Hematopoietic multipotent progenitor cell treated with erythropoietin and hydrocortisone succinate and interleukin-3 and kit ligand, for 15 days (in vitro differentiated cells): ENCODE data around the gene WDSUB1.

Source experiments
- DNase-seq: peaks from one replicate; pipeline ENCODE4 v3.0.0-alpha.2; 2015; ENCODE audit warnings: low spot score

Gene WDSUB1

DNA sequence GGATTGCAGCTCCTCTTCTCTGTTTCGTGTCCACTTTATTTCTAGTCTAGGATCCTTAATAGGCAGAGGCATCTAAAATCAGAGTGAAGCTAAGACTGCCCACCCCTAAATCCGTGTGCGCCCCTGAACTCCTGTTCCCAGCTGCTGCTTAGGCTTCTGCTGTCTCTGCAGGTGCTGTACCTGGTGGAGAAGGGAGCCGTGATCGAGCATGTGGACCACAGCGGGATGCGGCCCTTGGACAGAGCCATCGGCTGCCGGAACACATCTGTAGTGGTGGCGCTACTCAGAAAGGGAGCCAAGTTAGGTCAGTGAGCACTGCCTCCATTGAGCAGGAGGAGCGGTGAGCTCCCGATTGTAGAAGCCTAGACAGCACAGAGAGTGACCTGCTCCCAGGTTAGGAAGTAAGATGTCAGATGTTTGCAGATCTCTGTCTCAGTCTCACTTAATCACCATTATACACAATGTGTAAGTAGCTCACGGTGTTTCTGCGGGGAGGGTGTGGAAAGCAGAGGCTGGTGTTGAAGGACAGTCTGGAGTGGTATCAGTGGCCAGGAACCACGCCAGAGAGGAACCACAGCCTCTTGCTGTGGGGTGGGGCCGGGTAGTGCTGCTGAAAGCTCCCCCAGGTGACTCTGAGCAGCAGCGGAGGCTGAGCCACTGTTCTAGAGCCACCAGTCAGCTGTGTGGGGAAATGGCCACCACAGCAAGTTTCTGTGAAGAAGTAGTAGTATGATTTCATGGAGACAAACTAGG is 62.3 kb downstream of the WDSUB1 start:
- no peak for DNase-seq

DNA sequence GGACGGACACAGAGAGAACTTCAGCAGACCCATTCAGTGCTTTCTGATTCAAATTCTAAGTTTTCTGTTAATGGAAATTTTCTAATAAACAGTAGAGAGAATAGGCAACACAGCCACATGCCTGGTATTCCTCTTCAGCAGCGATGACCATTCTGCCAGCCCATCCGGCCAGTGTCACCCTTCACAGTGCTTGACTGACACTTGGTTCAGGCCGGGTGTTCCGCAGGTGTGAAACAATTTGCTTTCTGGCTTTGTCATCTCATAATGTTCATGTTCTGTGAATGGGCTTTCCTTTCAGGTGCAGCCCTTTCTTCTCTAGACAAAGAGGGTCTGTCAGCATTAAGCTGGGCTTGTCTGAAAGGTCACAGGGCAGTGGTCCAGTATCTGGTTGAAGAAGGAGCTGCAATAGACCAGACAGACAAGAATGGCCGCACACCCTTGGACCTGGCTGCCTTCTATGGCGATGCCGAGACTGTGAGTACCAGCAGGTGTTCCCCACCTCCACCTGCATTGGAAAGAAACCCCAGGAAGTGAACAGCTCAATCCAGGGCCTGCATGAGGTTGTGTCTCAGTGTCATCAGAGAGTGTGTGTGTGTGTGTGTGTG is 67.0 kb downstream of the WDSUB1 start:
- no peak for DNase-seq

DNA sequence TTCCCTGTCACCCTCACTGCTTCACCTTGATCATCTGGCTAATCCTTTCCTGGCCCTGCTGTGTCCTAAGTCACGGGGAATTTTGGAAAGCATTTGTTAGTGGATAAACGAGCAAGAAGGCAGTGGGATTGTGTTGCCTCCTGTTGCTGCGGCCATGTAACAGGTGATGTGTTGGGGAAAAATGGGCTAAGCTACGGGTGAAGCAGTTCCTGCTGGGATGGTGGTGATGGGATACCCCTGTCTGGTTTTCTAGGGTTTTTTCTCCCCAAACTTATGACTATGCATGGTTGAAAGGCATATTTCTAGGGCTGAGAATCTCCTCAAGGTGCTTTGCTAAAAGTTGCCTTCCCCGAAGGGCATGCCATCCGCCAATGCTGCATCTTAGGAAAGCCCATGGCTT is 68.1 kb downstream of the WDSUB1 start:
- no peak for DNase-seq

DNA sequence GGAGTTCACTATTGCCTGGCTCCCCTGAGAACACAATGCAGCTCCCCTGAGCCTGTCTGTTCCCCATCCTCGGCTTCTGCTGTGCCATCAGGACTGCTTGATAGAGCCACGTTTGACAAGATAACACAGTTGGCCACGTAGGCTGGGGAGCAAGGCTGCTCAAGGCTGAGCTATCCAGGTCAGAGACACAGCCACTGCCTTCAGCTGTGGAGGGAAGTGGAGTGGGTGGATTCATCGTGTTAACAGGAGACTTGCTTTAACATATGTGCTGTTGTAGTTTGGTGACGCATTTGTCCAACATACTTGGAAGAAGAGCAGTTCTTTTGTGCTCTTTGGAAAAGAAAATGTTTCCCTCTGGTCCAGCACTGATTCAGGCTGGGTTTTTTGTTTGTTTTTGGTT is 68.8 kb downstream of the WDSUB1 start:
- no peak for DNase-seq

DNA sequence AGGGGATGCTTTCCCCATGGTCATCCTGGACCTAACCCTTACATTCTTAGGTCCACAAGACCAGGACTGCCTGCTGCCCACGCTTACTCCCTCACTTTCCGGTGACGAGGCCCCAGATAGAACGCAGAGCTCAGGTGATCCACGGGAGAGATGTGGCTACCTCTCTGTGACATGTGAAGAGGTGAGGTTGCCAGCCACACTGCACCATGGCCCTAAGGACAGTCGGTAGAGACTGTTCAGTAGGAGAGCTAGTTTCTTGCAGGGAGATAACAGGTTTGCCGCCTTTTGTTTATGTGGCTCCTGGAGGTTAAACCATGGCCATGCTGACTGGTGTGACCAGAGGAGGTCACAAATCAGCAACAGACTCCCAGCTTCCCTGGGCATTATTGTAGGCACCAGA is 71.4 kb downstream of the WDSUB1 start:
- no peak for DNase-seq

DNA sequence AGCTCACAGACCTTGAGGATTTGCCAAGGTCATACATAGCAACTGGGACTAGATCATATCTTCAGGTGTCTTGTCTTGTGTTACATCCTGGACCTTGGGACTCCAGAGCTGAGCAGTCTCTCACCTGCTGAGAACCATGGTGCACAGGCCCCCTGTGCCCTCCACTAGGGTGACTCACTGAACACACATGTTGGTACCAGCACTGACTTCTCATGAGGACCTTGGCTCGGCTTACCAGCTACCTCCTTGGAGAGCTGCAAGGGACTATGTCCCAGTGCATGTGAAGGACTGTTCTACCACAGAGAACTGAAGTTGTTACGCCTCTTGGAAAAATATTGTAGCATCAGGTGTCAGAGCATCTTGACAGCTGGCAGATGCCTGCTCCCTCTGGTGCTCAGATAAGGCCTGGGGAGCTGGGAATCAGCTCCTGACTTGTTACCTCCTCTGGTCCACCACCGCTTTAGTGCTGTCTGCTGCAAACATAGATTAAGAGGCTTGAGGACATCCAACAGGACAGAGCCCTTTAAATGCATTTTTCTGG is 72.1 kb downstream of the WDSUB1 start:
- no peak for DNase-seq

DNA sequence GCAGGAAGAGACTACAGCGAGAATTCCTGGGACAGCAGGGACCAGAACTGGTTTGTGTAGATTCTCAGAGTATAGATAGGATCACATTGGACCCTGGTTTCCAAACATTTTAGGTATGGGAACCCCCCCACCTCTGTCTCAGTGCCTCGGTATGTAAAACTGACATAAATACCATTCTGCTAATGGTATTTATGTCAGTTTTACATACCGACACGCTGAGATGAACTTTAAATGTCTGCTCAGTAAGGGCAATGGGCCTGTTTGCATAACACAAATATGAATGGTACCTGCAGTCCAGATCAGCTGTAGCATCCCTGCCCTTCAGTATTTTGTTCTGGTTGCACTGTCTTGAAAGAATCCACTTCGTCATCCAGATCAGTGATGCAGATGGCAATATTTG is 73.2 kb downstream of the WDSUB1 start:
- DNase-seq, result no peak

DNA sequence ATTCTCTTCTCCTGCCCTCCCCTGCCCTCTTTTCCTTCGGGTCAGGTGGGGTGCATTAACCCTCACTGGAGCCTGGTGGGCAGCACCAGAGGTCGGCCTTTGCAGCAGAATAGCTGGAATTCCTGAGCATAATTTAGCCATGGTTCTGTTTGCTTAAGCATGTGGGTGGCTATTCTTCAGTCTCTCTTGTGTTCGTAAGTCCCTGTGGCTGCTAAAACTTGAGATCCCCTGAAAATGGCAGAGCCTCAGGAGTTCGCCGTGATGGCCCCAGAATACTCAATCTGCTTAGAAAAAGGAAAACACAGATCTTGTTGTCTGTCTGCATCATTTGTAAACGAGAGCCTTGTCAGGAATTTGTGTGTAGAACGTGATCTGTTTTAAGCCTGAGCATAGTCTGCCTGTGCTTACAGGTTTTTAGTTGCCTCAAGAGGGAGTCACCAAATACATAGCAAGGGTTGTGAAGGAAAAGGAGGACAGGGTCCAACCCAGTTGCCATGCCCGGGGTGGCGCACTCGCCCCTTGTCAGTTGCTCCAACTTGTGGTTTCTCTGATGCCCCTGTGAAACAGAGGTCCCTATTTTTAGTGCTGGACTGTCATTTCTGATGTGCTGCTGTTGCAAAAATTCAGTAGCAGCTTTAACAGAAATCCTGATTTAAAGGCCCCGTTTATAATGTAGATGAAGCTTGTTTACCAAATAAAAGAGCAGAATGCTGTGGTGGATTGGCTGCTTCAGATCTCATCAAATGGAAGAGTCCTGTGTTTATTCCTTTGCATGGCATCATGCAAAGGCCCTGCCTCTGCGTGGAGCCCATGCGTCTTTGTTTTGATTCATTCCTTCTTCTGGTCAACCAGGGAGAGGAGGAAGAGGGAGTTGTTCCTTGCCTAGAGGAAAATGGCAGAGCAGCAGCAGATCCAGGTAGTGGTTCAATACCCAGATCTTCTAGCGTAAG is 74.8 kb downstream of the WDSUB1 start:
- no peak for DNase-seq

DNA sequence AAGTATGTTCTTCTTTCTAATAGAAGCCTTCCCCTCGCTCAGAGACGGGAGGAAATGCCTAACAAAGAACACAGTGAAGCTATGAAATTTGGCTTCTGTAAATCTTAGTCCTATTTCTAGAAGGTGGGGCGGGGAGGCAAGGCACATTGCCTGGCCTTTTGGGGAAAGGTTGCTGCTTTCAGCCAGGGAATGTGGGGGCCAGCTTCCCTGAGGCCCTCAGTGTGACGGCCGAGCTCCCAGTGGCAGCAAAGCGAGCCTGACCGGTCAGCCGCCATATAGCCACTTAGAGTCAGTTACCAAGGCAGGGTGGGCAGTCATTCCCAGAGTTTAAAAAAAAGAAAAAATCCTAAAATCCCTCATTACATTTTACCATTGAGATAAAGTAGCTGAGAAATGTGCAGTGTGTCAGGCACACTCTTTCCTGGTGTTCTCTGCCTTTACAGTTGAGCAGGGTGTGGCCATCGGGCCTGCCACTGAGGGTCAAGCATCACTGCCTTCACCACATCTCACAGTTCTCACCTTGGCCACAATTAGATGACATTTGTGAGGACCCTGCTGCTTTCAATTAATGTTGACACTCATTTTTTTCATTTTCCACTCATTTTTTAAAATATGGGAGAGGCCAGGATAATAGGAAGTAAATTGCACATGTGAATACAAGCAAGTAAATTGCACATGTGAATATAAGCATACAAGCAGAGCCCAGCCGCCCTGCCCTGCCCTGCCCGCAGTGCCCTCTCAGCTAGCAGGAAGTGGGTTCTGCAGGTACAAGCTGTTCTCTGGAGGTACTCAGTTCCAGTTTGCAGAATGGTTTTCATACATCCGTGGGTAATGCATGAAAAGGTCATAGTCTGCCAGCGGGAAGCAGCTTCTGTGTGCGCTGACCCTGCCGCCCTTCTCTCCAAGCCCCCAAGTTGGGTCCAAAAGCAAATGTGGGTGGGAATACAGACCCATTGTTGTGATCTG is 76.9 kb downstream of the WDSUB1 start:
- no peak for DNase-seq

DNA sequence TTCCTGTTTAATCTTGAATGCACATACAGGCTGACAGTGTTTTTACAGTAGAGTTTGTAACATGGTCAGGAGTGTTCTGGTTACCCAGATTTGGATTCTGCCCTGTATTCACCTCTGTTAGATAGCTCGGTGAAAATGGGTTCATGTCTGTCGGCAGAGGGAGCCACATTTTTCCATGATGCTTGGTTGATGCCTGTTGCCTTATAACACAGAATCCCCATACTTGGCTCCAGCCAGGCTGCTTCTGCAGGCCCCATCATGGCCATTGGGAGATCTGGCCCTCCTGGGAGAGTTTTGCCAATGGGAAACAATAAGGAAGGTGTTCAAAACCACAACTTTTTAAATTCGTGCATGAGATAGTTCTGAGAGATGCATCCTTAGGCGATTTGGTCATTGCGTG is 78.1 kb downstream of the WDSUB1 start:
- DNase-seq, result no peak

DNA sequence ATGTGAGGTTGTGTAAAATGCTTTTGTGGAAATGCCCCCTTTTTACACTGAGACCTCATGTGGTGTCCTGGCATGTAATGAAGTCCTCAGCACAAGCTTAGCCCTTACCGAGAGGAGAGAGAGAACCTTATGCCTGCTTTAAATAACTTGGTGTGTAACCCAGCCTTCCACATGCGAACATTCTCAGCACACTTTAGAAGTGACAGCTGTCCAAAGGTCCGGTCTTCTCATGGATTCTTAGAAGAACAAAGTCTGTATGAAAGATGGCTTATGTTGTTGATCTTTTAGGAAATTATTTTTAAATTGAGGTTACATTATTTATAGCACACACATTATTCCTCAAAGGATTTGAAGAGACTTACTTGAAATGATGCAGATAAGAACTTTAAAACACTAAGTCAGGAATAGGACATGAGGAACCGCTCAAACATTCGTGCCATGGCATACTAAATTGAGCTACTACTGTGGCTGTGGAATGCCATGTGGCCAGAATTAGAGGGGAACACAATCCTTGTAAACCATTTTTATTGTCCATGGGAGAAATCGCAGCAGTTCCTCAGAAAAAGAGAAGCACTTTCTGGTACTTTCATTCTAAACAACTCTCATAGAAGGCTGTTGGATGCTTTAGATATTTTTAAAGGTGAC is 79.6 kb downstream of the WDSUB1 start:
- no peak for DNase-seq

DNA sequence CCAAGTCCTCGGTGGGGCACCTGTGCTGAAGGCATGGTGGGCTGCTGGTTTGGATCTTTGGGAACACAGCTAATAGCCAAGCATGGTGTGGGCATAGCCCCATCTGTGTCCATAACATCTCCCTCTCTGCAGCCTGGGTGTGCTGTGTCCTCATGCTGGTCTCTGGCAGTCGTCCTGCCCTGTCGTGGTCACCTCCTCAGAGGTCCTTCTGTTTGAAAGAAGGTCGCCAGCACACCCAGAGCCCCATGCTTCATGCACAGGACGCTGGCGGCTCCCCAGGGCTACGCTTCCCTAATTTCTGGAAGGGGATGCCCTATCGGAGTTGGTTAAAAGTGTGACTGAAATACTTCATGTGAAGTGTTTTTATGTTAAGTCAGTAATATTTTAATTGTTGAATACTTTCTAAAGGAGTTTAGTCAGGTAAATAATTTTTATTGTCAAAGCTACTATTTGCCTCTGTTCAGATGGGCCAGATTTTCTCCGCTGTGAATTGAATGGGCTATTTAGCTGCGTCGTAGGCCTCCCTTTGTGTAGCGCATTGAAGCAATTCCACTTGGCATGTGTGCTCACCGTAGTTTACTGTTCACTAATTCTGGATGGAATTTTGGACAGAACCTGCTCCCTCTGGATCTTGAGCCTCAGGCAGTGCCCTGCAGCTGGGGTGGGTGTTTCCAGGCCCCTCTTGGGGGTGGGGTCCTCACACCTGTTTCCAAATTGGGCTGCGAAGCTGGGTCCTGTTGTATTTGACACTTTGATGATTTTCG is 81.9 kb downstream of the WDSUB1 start:
- DNase-seq, result no peak

DNA sequence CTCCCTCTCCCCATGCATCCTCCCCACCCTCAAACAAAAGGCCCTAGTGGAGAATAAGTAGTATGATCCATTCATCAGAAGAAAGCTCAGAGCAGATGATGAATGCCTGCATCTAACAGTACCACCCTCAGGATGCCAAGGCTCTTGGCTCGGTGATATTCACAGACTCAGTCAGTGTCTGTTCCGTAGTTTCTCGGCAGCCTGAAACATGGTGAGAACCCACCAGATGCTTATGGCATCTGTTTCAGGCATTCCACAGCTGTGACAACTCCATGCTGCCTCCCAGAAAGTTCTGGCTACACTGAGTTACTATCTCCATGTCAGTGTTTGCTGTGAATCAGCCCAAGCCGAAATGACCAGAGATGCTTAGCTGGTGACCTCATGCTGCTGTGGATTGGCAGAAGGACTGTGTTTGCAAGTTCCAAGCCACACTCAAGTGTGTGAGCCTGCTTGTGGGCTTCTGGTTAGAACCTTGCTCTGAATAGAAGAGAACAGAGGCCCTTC is 83.9 kb downstream of the WDSUB1 start:
- no peak for DNase-seq

DNA sequence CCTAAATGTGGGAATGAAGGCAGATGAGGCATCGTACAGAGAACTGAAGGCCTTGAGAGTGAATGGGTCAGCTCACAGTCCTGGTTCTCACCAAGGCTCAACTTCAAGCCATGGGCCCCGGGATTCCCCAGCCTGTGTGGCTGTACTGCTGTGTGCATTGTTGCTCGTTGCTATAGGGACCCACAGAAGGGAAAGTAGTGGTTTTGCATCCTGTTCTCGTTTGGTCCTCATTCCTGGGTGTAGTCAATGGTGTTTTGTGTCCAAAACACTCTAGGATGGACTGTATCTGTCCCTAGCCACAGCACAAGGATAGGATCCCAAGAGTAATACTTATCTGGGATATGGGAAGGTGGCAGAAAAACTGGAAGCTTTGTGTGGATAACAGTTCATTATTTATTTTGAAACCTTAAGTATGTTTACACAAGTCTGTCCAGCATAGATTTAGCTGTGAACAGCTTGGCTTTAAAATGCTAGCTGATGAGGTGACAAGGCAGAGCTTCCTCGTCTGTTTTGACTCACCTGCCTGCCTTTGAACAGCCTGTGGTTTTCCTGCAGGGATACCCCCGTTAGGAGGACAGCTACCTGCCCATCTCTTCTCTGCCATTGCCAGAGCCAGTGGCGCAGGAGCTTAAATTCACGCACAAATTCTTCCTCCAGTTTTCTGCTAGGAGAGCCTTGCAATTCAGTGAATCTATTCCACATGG is 85.0 kb downstream of the WDSUB1 start:
- no peak for DNase-seq

DNA sequence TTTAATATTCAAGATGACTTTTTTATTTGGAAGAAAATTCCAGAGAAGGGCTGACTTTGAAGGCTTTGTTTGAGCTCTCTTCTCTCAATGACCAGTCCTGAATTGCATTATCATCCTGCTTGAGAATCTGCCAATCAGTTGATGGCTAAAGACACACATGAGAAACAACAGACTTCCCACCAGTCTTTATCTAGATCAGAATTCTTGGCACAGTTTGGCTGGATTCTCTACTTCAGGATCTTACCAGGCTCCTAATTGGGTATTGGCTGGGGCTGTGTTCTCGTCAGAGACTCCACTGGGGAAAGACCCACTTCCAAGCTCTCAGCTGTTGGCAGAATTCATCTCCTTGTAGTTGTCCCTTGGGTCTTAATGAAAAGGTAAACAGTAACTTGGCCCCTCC is 86.0 kb downstream of the WDSUB1 start:
- no peak for DNase-seq

DNA sequence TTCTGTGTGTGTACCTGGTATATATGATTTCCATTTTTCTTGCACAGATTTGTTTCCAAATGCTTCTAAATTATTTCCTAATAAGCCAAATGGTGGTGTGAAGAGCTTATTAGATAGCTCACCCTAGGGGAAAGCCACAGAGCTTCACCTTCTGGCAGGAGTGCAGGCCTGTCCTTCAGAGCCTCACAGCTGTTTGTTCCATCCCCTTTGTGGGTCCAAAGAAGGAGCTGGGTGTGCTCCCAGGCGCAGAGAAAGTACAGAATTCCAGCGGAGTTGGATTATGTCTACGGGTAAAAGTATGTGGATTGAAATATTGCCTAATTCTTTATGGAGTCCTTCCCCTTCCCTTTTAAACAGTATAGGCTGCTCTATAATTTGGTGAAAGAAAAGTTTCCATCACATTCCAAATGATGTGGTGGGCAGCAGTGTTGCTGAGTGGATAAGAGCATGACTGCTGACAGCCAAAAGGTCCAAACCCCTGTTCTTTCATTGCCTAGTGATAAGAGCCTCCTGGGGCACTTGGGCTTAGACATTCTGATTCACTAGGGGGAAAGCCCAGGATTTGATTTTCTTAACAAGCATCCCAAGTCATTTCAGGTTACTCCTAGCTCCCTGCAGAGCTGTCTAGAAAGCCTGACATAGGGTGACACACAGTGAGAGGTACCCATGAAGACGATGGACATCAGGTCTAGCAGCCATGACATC is 86.6 kb downstream of the WDSUB1 start:
- no peak for DNase-seq

DNA sequence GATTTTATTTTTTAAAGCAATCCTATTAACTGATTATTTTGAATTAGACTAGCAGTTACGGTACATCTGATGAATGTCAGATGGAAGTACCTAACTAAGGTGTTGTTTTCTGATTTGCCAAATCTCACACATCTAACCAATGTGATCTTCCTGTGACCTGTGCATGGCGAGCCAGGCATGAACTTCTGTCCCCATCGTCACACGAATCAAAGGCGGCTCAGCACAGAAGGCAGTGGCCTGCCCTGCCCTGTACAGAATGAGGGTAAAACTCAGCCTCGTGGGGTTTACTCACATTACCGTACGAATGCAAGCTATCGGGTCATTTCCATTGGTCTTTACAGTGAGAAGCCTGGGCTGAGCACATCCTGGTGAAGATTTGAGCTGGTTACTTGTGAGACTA is 87.3 kb downstream of the WDSUB1 start:
- no peak for DNase-seq

DNA sequence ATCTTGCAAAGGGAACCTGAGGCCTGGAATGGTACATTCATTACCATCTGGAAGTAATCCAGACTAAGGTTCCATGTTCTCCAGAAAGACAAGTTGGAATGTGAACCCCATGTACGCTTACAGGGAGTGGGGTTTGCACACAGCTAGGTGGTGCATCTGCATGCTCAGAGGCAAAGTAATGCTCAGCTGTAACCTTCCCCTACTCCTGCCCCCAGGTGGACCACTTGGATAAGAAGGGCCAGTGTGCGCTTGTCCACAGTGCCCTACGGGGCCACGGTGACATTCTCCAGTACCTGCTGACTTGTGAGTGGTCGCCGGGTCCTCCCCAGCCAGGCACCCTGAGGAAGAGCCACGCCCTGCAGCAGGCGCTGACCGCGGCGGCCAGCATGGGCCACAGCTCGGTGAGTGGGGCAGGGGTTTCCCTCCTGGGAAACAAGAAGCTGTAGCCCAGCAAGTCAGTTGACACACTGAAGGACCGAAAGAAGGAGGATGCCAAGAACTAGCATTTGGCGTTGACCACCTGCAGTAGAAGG is 90.0 kb downstream of the WDSUB1 start:
- DNase-seq, result no peak
